ENCODE results near the gene SLC24A4. TPM values are rescaled to one million over a fixed set of nuclear protein-coding genes. Genes with fewer than 3 reads are reported as not detected.

The SLC24A4 gene
- total RNA-seq, 1 donor from 2014 or later, result not detected

DNA sequence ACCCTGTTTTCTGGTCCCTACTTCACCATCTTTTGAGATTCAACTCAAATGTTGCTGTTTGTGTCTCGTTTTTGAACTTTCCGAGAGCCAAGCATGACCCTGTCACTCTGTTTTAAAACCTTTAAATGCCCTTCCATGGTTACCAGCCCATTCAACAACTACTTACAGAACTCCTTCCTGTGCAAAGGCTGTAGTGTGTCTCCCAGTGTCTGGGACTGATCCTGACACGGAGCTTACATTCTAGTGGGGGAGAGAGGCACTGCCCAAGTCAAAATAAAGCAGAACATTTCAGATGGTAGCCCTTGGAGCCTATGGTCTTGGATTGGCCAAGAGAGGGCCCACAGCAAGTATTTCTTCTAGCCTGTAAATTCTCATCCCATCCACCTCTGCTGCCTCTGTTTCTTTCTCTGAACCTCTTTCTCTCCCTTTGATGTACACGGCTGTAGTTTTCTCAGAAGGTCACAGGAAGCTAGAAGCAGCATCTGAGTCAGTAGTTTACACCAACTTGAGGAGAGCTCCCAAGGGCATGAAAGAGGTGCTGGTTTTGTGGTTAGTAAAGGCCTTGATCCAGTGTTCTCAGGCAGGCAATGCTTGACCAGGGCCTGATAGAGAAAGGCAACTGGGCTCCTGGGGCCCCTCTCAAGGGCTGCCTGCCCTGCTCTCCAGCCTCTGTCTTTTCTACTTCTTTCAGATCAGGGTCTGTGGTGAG, 42.3 kb upstream of the SLC24A4 start:
- Histone ChIP-seq H3K4me3 (ENCODE audit: low read depth, low read length) (no peak overlapping the region), H3K27me3 (ENCODE audit: control insufficient read depth, insufficient read depth, low read length) (no peaks in the 10 kb centered on the region), H3K36me3 (ENCODE audit: control insufficient read depth, insufficient read depth, low read length) (no peaks in the 10 kb centered on the region)
- no peak for FAIRE-seq
- TF ChIP-seq, protein P1, sequence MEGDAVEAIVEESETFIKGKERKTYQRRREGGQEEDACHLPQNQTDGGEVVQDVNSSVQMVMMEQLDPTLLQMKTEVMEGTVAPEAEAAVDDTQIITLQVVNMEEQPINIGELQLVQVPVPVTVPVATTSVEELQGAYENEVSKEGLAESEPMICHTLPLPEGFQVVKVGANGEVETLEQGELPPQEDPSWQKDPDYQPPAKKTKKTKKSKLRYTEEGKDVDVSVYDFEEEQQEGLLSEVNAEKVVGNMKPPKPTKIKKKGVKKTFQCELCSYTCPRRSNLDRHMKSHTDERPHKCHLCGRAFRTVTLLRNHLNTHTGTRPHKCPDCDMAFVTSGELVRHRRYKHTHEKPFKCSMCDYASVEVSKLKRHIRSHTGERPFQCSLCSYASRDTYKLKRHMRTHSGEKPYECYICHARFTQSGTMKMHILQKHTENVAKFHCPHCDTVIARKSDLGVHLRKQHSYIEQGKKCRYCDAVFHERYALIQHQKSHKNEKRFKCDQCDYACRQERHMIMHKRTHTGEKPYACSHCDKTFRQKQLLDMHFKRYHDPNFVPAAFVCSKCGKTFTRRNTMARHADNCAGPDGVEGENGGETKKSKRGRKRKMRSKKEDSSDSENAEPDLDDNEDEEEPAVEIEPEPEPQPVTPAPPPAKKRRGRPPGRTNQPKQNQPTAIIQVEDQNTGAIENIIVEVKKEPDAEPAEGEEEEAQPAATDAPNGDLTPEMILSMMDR (IDR thresholded peaks at IDR 0.05; ENCODE audit: insufficient read depth, low read length, severe bottlenecking), result no peak
- DNase-seq (ENCODE audit: low read depth), result no peak

DNA sequence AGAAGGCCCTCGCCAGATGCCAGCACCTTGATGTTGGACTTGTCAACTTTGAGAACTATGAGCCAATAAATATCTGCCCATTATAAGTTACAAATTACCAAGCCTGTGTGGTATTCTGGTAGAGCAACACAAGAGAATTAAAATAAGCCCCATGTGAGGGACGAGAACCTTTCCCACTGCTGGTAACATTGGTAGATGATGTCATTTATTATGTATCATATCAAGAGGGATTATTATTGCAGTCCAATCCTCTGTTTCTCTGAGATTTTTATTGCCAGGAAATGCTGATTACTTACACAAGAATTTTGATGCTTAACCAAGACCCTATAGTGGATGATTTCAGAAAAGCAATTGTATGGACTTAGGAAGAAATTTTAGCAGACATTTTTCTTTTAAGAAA, 40.3 kb upstream of the SLC24A4 start:
- FAIRE-seq, result no peak
- no peak overlapping the region for H3K4me3 ChIP-seq (ENCODE audit: low read depth, low read length)
- TF ChIP-seq, protein P1 (IDR thresholded peaks at IDR 0.05; ENCODE audit: insufficient read depth, low read length, severe bottlenecking), result no peak
- no peaks in the 10 kb centered on the region for H3K36me3 ChIP-seq (ENCODE audit: control insufficient read depth, insufficient read depth, low read length)
- no peaks in the 10 kb centered on the region for H3K27me3 ChIP-seq (ENCODE audit: control insufficient read depth, insufficient read depth, low read length)
- no peak for DNase-seq (ENCODE audit: low read depth)

DNA sequence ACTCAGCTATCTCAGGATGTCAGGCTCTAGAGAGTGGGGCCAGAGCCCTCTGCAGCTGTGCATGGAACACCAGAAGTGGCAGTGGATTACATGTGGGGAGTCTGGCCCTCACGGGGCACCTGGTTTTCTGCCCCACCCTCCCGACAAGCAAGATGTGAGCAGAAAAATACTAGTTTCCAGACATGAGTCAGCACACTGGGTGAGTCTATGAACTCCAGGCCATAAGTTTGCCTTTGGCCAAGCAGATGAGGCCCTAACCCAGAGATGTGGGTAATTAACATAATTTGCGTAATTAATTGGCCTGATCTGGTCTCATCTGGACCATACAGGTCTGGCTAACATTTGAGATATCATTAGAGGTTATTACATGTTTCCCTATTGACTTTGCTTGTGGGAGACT, 37.7 kb upstream of the SLC24A4 start:
- H3K36me3 ChIP-seq (ENCODE audit: control insufficient read depth, insufficient read depth, low read length), result no peaks in the 10 kb centered on the region
- TF ChIP-seq, protein P1 (IDR thresholded peaks at IDR 0.05; ENCODE audit: insufficient read depth, low read length, severe bottlenecking), result no peak
- no peak for DNase-seq (ENCODE audit: low read depth)
- H3K27me3 ChIP-seq (ENCODE audit: control insufficient read depth, insufficient read depth, low read length), result no peaks in the 10 kb centered on the region
- no peak for FAIRE-seq
- no peak overlapping the region for H3K4me3 ChIP-seq (ENCODE audit: low read depth, low read length)

- no peak for DNase-seq (ENCODE audit: low read depth)
- no peak overlapping the region for H3K4me3 ChIP-seq (ENCODE audit: low read depth, low read length)
- FAIRE-seq, result no peak
- H3K36me3 ChIP-seq (ENCODE audit: control insufficient read depth, insufficient read depth, low read length), result no peaks in the 10 kb centered on the region
- H3K27me3 ChIP-seq (ENCODE audit: control insufficient read depth, insufficient read depth, low read length), result no peaks in the 10 kb centered on the region
- TF ChIP-seq, protein P1 (IDR thresholded peaks at IDR 0.05; ENCODE audit: insufficient read depth, low read length, severe bottlenecking), result no peak
Observed at GRCh38 chr14:92287987-92288386, 35.0 kb upstream of the SLC24A4 start.

GRCh38 chr14:92288994-92289660, 33.8 kb upstream of the SLC24A4 start:
- no peak for FAIRE-seq
- TF ChIP-seq, protein P1 (IDR thresholded peaks at IDR 0.05; ENCODE audit: insufficient read depth, low read length, severe bottlenecking), result no peak
- no peak for DNase-seq (ENCODE audit: low read depth)
- no peaks in the 10 kb centered on the region for H3K36me3 ChIP-seq (ENCODE audit: control insufficient read depth, insufficient read depth, low read length)
- H3K4me3 ChIP-seq (ENCODE audit: low read depth, low read length), result no peak overlapping the region
- no peaks in the 10 kb centered on the region for H3K27me3 ChIP-seq (ENCODE audit: control insufficient read depth, insufficient read depth, low read length)

Measured in bronchial epithelial cell (primary cell).